CD4-positive, CD25-positive, alpha-beta regulatory T cell (primary cell): Measurements from ENCODE around the gene PHAF1. TPM values are rescaled to one million over a fixed set of nuclear protein-coding genes. Genes with fewer than 3 reads are reported as not detected.
A peak's percentile ranks its signal among the peaks of the same experiment; 100 is the strongest.

Source experiments
- ATAC-seq, 2 donors: fragments of 150-1000 bp; cut with Tn5 transposase; one replicate each; pipeline ENCODE4 v1.10.0; 2021; ENCODE audit warnings: low read depth in 2 of 2, moderate number of reproducible peaks in 2 of 2, moderate library complexity in 1 of 2
- DNase-seq, 3 donors: peaks; one replicate each; pipeline versions ENCODE4 v3.0.0 to v3.0.0-alpha.2; 2012 to 2022; ENCODE audit warnings: mixed read lengths in 1 of 3
- H3K27ac ChIP-seq: one replicate; pipeline ENCODE4 v1.7.0; 2013; ENCODE audit warnings: mild to moderate bottlenecking, low read length; ENCODE audit not compliant: insufficient read depth, poor library complexity, severe bottlenecking
- H3K27me3 ChIP-seq: one replicate; pipeline ENCODE4 v1.7.0; 2013; ENCODE audit warnings: low read length; ENCODE audit not compliant: control insufficient read depth, insufficient read depth
- H3K36me3 ChIP-seq: one replicate; pipeline ENCODE4 v1.7.0; 2013; ENCODE audit warnings: mild to moderate bottlenecking, low read length, moderate library complexity; ENCODE audit not compliant: control insufficient read depth, insufficient read depth
- H3K4me1 ChIP-seq: 2 replicates; pipeline ENCODE4 v1.7.0; 2013; ENCODE audit warnings: mild to moderate bottlenecking, low read length; ENCODE audit not compliant: insufficient read depth, control insufficient read depth, poor library complexity, severe bottlenecking
- H3K4me3 ChIP-seq: one replicate; pipeline ENCODE4 v1.7.0; 2013; ENCODE audit warnings: low read depth, mild to moderate bottlenecking, low read length, moderate library complexity
- H3K9me3 ChIP-seq, 2 experiments: 1 replicate in 1 of 2; 2 replicates in 1 of 2; pipeline ENCODE4 v1.7.0; 2013; ENCODE audit warnings: low read length in 2 of 2, mild to moderate bottlenecking in 1 of 2, moderate library complexity in 1 of 2; ENCODE audit not compliant: control insufficient read depth in 2 of 2
- H3K27ac Mint-ChIP-seq, 3 donors: one replicate each; pipeline ENCODE4 v1.8.0; 2020 to 2022; ENCODE audit warnings: mild to moderate bottlenecking in 3 of 3, mixed read lengths in 3 of 3, moderate library complexity in 2 of 3
- H3K27me3 Mint-ChIP-seq: one replicate; pipeline ENCODE4 v1.8.0; 2022; ENCODE audit warnings: mild to moderate bottlenecking, mixed read lengths
- H3K36me3 Mint-ChIP-seq: one replicate; pipeline ENCODE4 v1.8.0; 2020; ENCODE audit warnings: mixed read lengths
- H3K4me1 Mint-ChIP-seq, 4 donors: one replicate each; pipeline ENCODE4 v1.8.0; 2020 to 2022; ENCODE audit warnings: mixed read lengths in 4 of 4, mild to moderate bottlenecking in 1 of 4
- H3K4me3 Mint-ChIP-seq, 4 donors: one replicate each; pipeline ENCODE4 v1.8.0; 2020 to 2022; ENCODE audit warnings: mild to moderate bottlenecking in 4 of 4, mixed read lengths in 4 of 4, moderate library complexity in 3 of 4
- H3K9me3 Mint-ChIP-seq, 7 donors: one replicate each; pipeline ENCODE4 v1.8.0; 2020 to 2022; ENCODE audit warnings: mixed read lengths in 7 of 7, mild to moderate bottlenecking in 3 of 7, moderate library complexity in 2 of 7
- polyA plus RNA-seq, 4 donors: library from polyadenylated mRNA; unstranded; fragments of 300-500 nt; fragmentation: Illumina TruSeq; gene quantifications; one replicate each; pipeline ENCODE4 v1.2.3, GENCODE V29; 2021
- total RNA-seq: library from RNA; stranded (reverse); gene quantifications from one replicate; pipeline ENCODE4 v1.2.3, GENCODE V29; 2022

Gene PHAF1
- total and polyA plus RNA-seq, 5 donors from 2014 or later = 10.0 to 19.2 (median 12.0) TPM

- DNase-seq = no peak
- Mint-ChIP-seq H3K27ac (peak overlapping the region in 1 of 3 donors; percentile 18), H3K4me1 (peaks cover under 1 to 19% (median 8%) of the 10 kb centered on the region in 4 donors), H3K4me3 (no peak overlapping the region), H3K9me3 (no peaks in the 10 kb centered on the region), H3K27me3 (no peaks in the 10 kb centered on the region), H3K36me3 (peaks cover 3% of the 10 kb centered on the region)
- Histone ChIP-seq H3K4me1 (peaks cover 17% of the 10 kb centered on the region), H3K36me3 (peaks cover 2% of the 10 kb centered on the region), H3K4me3 (no peak overlapping the region), H3K27me3 (no peaks in the 10 kb centered on the region), H3K27ac (no peak overlapping the region), H3K9me3 (no peaks in the 10 kb centered on the region)
- ATAC-seq = no peak
Measured at GRCh38 chr16:67105881-67106280, 3.9 kb upstream of the PHAF1 start.

- DNase-seq (no peak), ATAC-seq (no peak)
- Histone ChIP-seq H3K9me3 (no peaks in the 10 kb centered on the region), H3K4me1 (peaks cover 21% of the 10 kb centered on the region), H3K4me3 (no peak overlapping the region), H3K36me3 (no peaks in the 10 kb centered on the region), H3K27me3 (no peaks in the 10 kb centered on the region), H3K27ac (no peak overlapping the region)
- Mint-ChIP-seq H3K36me3 (no peaks in the 10 kb centered on the region), H3K27ac (no peak overlapping the region), H3K27me3 (no peaks in the 10 kb centered on the region), H3K4me3 (peak overlapping the region; percentile 23 to 99 (median 62)), H3K4me1 (peaks cover 0 to 37% (median 20%) of the 10 kb centered on the region in 4 donors), H3K9me3 (no peaks in the 10 kb centered on the region)
Measured at GRCh38 chr16:67108489-67108888, 1.3 kb upstream of the PHAF1 start.

GRCh38 chr16:67108931-67109406 lies 772 bp upstream of the PHAF1 start:
- peak overlapping the region in 2 of 3 donors; percentile 83 to 84 for H3K27ac Mint-ChIP-seq
- no peak for DNase-seq
- ATAC-seq = no peak

GRCh38 chr16:67111951-67112444 lies 2.3 kb downstream of the PHAF1 start:
- Histone ChIP-seq H3K9me3 (no peaks in the 10 kb centered on the region), H3K36me3 (peaks cover 3% of the 10 kb centered on the region), H3K27ac (no peak overlapping the region), H3K4me1 (peaks cover 21% of the 10 kb centered on the region), H3K4me3 (no peak overlapping the region), H3K27me3 (no peaks in the 10 kb centered on the region)
- DNase-seq (no peak), ATAC-seq (no peak)
- Mint-ChIP-seq H3K4me3 (peak overlapping the region; percentile 69 to 99 (median 93)), H3K27me3 (no peaks in the 10 kb centered on the region), H3K9me3 (no peaks in the 10 kb centered on the region), H3K4me1 (peaks cover 14 to 50% (median 30%) of the 10 kb centered on the region in 4 donors), H3K36me3 (peaks cover 5% of the 10 kb centered on the region), H3K27ac (peak overlapping the region in 1 of 3 donors; percentile 23)

More at GRCh38 chr16:67108931-67109406, 772 bp upstream of the PHAF1 start:
- Histone ChIP-seq H3K4me1 (peaks cover 21% of the 10 kb centered on the region), H3K27me3 (no peaks in the 10 kb centered on the region), H3K27ac (no peak overlapping the region), H3K36me3 (no peaks in the 10 kb centered on the region), H3K9me3 (no peaks in the 10 kb centered on the region), H3K4me3 (peak overlapping the region; percentile 95)
- Mint-ChIP-seq H3K36me3 (no peaks in the 10 kb centered on the region), H3K4me1 (peaks cover 0 to 39% (median 20%) of the 10 kb centered on the region in 4 donors), H3K4me3 (peak overlapping the region; percentile 93 to 99 (median 94)), H3K27me3 (no peaks in the 10 kb centered on the region), H3K9me3 (no peaks in the 10 kb centered on the region)

- H3K36me3 ChIP-seq = peaks cover 3% of the 10 kb centered on the region
- no peak overlapping the region for H3K4me3 ChIP-seq
- Mint-ChIP-seq H3K27ac (peak overlapping the region in 2 of 3 donors; percentile 20 to 23), H3K27me3 (no peaks in the 10 kb centered on the region), H3K9me3 (no peaks in the 10 kb centered on the region), H3K4me3 (peak overlapping the region in 1 of 4 donors; percentile 30), H3K4me1 (peaks cover 14 to 50% (median 30%) of the 10 kb centered on the region in 4 donors), H3K36me3 (peaks cover 5% of the 10 kb centered on the region)
- no peak overlapping the region for H3K27ac ChIP-seq
- no peaks in the 10 kb centered on the region for H3K27me3 ChIP-seq
- peaks cover 21% of the 10 kb centered on the region for H3K4me1 ChIP-seq
- ATAC-seq (no peak), DNase-seq (no peak)
- H3K9me3 ChIP-seq = no peaks in the 10 kb centered on the region
Measured at GRCh38 chr16:67112591-67113399, 3.1 kb downstream of the PHAF1 start.

- no peaks in the 10 kb centered on the region for H3K27me3 ChIP-seq
- H3K9me3 ChIP-seq = no peaks in the 10 kb centered on the region
- no peak for ATAC-seq
- H3K4me1 Mint-ChIP-seq = peaks cover 14 to 47% (median 30%) of the 10 kb centered on the region in 4 donors
- no peaks in the 10 kb centered on the region for H3K27me3 Mint-ChIP-seq
- H3K36me3 ChIP-seq = peaks cover 4% of the 10 kb centered on the region
- H3K4me3 Mint-ChIP-seq = peak overlapping the region in 2 of 4 donors; percentile 23 to 28
- H3K27ac Mint-ChIP-seq = peak overlapping the region in 1 of 3 donors; percentile 15
- DNase-seq = no peak
- no peaks in the 10 kb centered on the region for H3K9me3 Mint-ChIP-seq
- H3K4me1 ChIP-seq = peaks cover 13% of the 10 kb centered on the region
- H3K4me3 ChIP-seq = no peak overlapping the region
- H3K27ac ChIP-seq = no peak overlapping the region
- peaks cover 9% of the 10 kb centered on the region for H3K36me3 Mint-ChIP-seq
Measured at GRCh38 chr16:67114793-67115192, 5.1 kb downstream of the PHAF1 start.

GRCh38 chr16:67115639-67116038 lies 5.9 kb downstream of the PHAF1 start:
- H3K27me3 Mint-ChIP-seq = no peaks in the 10 kb centered on the region
- peaks cover 14 to 48% (median 29%) of the 10 kb centered on the region in 4 donors for H3K4me1 Mint-ChIP-seq
- no peaks in the 10 kb centered on the region for H3K9me3 ChIP-seq
- peak overlapping the region in 1 of 4 donors; percentile 23 for H3K4me3 Mint-ChIP-seq
- no peak overlapping the region for H3K4me3 ChIP-seq
- H3K27me3 ChIP-seq = no peaks in the 10 kb centered on the region
- H3K27ac ChIP-seq = no peak overlapping the region
- no peak for DNase-seq
- H3K4me1 ChIP-seq = peaks cover 7% of the 10 kb centered on the region
- no peaks in the 10 kb centered on the region for H3K9me3 Mint-ChIP-seq
- ATAC-seq = no peak
- peak overlapping the region in 2 of 3 donors; percentile 10 to 67 for H3K27ac Mint-ChIP-seq
- H3K36me3 ChIP-seq = peaks cover 11% of the 10 kb centered on the region
- peaks cover 13% of the 10 kb centered on the region for H3K36me3 Mint-ChIP-seq
